SK-N-SH (cell line): Measurements from ENCODE around the gene DPYSL4.

Experiments
- CTCF ChIP-seq: fragments of 200-600 bp; sonication (generic); IDR thresholded peaks from 2 replicates; pipeline ENCODE4 v1.6.1; 2017; ENCODE audit warnings: antibody characterized with exemption, mild to moderate bottlenecking, moderate library complexity
- FOSL2 ChIP-seq: IDR thresholded peaks from 2 replicates; pipeline ENCODE4 v1.4.0; 2012; ENCODE audit warnings: low read depth, mild to moderate bottlenecking, moderate library complexity, borderline replicate concordance

GRCh38 chr10:132250481-132251475 is 64.0 kb downstream of the DPYSL4 start:
- TF ChIP-seq CTCF (no peak), FOSL2 (no peak)
